ENCODE data around the gene ZRSR2. TPM values are rescaled to one million over a fixed set of nuclear protein-coding genes. Genes with fewer than 3 reads are reported as not detected.

ZRSR2 gene
- total and polyA plus RNA-seq, 2 of the 8 experiments (the other 6 are each of a cell fraction or from before 2014, with no cell fraction given) = 3.9 to 6.9 TPM

DNA sequence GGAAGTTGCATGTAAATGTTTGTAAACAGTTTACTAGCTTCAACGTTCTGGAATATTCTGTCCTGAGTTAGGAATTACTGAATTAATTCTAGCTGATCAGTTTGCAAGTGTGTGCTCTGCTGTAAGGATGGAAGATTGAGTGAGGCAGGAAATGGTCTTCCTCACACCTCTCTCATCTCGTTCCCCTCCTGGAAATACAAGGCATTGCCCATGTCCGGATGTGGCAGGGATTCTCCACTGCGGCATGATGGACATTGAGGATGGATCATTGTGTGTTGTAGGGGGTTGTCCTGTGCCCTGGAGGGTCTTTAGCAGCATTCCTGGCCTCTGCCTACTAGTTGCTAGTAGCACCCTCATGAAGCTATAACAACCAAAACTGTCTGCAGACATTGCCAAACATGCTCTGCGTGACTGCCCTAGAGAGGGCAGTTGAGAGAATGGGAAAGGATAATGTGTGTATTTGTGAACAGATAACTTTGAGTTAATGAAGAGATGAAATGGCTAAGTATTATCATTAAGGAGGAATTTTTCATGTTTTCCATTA lies 39.6 kb upstream of the ZRSR2 start:
- Histone ChIP-seq H2BK12ac (ENCODE audit: low read depth, low read length) (no peak overlapping the region), H3K79me1 (ENCODE audit: low read depth, low read length) (no peaks in the 10 kb centered on the region), H3K36me3 (ENCODE audit: control insufficient read depth in 2 of 4, insufficient read depth in 4 of 4, low read length in 3 of 4) (no peaks in the 10 kb centered on the region), H3K4me2 (ENCODE audit: insufficient read depth in 1 of 2, low read depth in 2 of 2, low read length in 2 of 2) (no peak overlapping the region), H3K4me1 (replicated peaks in 1 of 4; ENCODE audit: control insufficient read depth in 3 of 4, insufficient read depth in 4 of 4, low read length in 3 of 4) (peaks cover 0 to 8% (median 1%) of the 10 kb centered on the region in 4 experiments; a peak in 3 of 7 replicates), H3K9me3 (ENCODE audit: insufficient read depth in 2 of 2, low read depth in 1 of 2, low read length in 1 of 2) (no peaks in the 10 kb centered on the region), H4K91ac (replicated peaks; ENCODE audit: insufficient read length, low read length) (no peak overlapping the region), H2AK5ac (ENCODE audit: low read depth, low read length) (no peak overlapping the region), H2BK15ac (ENCODE audit: low read length) (no peak overlapping the region), H4K20me1 (replicated peaks in 1 of 2; ENCODE audit: control insufficient read depth in 1 of 2, insufficient read depth in 2 of 2, low read length in 2 of 2) (no peaks in the 10 kb centered on the region), H2BK120ac (replicated peaks; ENCODE audit: low read depth, low read length) (no peak overlapping the region), H3K4ac (replicated peaks; ENCODE audit: insufficient read length, low read depth, low read length) (no peak overlapping the region), H2BK5ac (ENCODE audit: low read depth, low read length) (no peak overlapping the region), H3K23me2 (ENCODE audit: low read depth, low read length) (no peaks in the 10 kb centered on the region), H3K4me3 (ENCODE audit: extremely low read depth in 1 of 4, insufficient read depth in 2 of 4, low read depth in 3 of 4, low read length in 4 of 4) (no peak overlapping the region), H3K27ac (ENCODE audit: low read depth, low read length) (no peak overlapping the region), H3K14ac (ENCODE audit: insufficient read length) (no peak overlapping the region), H3K9ac (replicated peaks in 1 of 4; ENCODE audit: extremely low read depth in 1 of 4, low read depth in 3 of 4, low read length in 3 of 4) (no peak overlapping the region), H3K56ac (replicated peaks; ENCODE audit: insufficient read length, low read depth, low read length) (no peak overlapping the region), H4K5ac (ENCODE audit: insufficient read length, low read depth, low read length) (no peak overlapping the region), H3K79me2 (ENCODE audit: control insufficient read depth in 1 of 2, insufficient read depth in 2 of 2, low read length in 2 of 2) (no peaks in the 10 kb centered on the region), H2BK20ac (ENCODE audit: low read length) (no peak overlapping the region), H4K8ac (ENCODE audit: extremely low read depth, insufficient read depth, low read length) (no peak overlapping the region), H3K23ac (ENCODE audit: insufficient read length) (no peak overlapping the region), H2AFZ (ENCODE audit: low read length) (no peak overlapping the region), H3K27me3 (replicated peaks in 1 of 4; ENCODE audit: control insufficient read depth in 3 of 4, extremely low read depth in 1 of 4, insufficient read depth in 3 of 4, low read length in 3 of 4) (no peaks in the 10 kb centered on the region), H3K18ac (ENCODE audit: extremely low read depth, low read length) (no peak overlapping the region)
- DNase-seq (ENCODE audit: low read depth in 1 of 2, low spot score in 2 of 2) (no peak), FAIRE-seq (peak; percentile 66)
- ChIA-PET POLR2A (ENCODE audit: partially characterized antibody) (no interaction called here), CTCF (ENCODE audit: partially characterized antibody) (interaction anchor here (0.7 to 1.7 kb wide), 2 partner anchors 12 to 59 kb away, joined by 3 to 8 read pairs; partner anchors contain the start of gene CA5B)
- TF ChIP-seq, protein P1, sequence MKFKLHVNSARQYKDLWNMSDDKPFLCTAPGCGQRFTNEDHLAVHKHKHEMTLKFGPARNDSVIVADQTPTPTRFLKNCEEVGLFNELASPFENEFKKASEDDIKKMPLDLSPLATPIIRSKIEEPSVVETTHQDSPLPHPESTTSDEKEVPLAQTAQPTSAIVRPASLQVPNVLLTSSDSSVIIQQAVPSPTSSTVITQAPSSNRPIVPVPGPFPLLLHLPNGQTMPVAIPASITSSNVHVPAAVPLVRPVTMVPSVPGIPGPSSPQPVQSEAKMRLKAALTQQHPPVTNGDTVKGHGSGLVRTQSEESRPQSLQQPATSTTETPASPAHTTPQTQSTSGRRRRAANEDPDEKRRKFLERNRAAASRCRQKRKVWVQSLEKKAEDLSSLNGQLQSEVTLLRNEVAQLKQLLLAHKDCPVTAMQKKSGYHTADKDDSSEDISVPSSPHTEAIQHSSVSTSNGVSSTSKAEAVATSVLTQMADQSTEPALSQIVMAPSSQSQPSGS (IDR thresholded peaks at IDR 0.05; ENCODE audit: low read length) = no peak
- TF ChIP-seq TAF1 (IDR thresholded peaks at IDR 0.05; ENCODE audit: low read depth, low read length) (no peak), ATF3 (IDR thresholded peaks at IDR 0.05; ENCODE audit: insufficient read depth, low read depth, low read length) (no peak), POLR2A (IDR thresholded peaks at IDR 0.05; ENCODE audit: control extremely low read depth in 1 of 2, low read depth in 2 of 2, low read length in 2 of 2) (no peak)
- WGBS, 2 experiments (ENCODE audit: extremely low coverage in 1 of 2, insufficient coverage in 1 of 2, insufficient read length in 1 of 2, insufficient replicate concordance in 2 of 2, low coverage in 1 of 2, low lambda C conversion rate in 2 of 2, missing lambda C conversion rate in 1 of 2) = 89% methylated on average over 4 of the region's 5 CpGs; no CpG with 5 or more reads in 1 of the 2 experiments

All from H1 (cell line).